T-cell (primary cell): ENCODE measurements around the gene STARD13. TPM values are rescaled to one million over a fixed set of nuclear protein-coding genes. Genes with fewer than 3 reads are reported as not detected.

Experiments
- ATAC-seq, 4 experiments: fragments of 200-7000 bp in 3 of 4; fragments of 150-1000 bp in 1 of 4; cut with Tn5 transposase; replicated peaks in 1 of 4; 1 replicate in 3 of 4; 2 replicates in 1 of 4; pipeline ENCODE4 v1.10.0; 2021; ENCODE audit warnings: moderate library complexity in 3 of 4, mild to moderate bottlenecking in 2 of 4, moderate number of reproducible peaks in 1 of 4
- CTCF ChIA-PET, 2 donors: fragments of 300-600 bp; sonication (Branson Sonifier 250); formaldehyde crosslinking; loops; one replicate each; lab custom pipeline; 2022; ENCODE audit warnings: antibody characterized with exemption in 2 of 2; lab: Charles Lee
- POLR2A ChIA-PET, 2 donors: fragments of 300-600 bp; sonication (Branson Sonifier 250); formaldehyde crosslinking; loops; one replicate each; lab custom pipeline; 2022; ENCODE audit warnings: antibody characterized with exemption in 2 of 2; lab: Charles Lee
- DNase-seq, 35 experiments: peaks; one replicate each; pipeline versions ENCODE4 v3.0.0 to v3.0.0-alpha.2; 2013 to 2023
- H3K27ac ChIP-seq: one replicate; pipeline ENCODE4 v1.5.1; 2013; ENCODE audit warnings: low read length
- H3K27me3 ChIP-seq, 2 experiments: replicated peaks in 1 of 2; 1 replicate in 1 of 2; 2 replicates in 1 of 2; pipeline versions ENCODE4 v1.6.1 to v1.7.0; 2013; ENCODE audit warnings: low read length in 1 of 2, mixed read lengths in 1 of 2; ENCODE audit not compliant: control insufficient read depth in 2 of 2, insufficient read depth in 2 of 2; ENCODE audit errors: extremely low read depth in 1 of 2
- H3K36me3 ChIP-seq, 2 donors: 1 replicate in 1 of 2; 2 replicates in 1 of 2; pipeline versions ENCODE4 v1.6.1 to v1.7.0; 2013; ENCODE audit warnings: low read length in 1 of 2; ENCODE audit not compliant: control insufficient read depth in 2 of 2, insufficient read depth in 1 of 2; ENCODE audit errors: extremely low read depth in 1 of 2
- H3K4me1 ChIP-seq, 2 experiments: 1 replicate in 1 of 2; 2 replicates in 1 of 2; pipeline versions ENCODE4 v1.6.1 to v1.7.0; 2013; ENCODE audit warnings: low read length in 2 of 2, mixed read lengths in 1 of 2; ENCODE audit not compliant: insufficient read depth in 2 of 2, control insufficient read depth in 1 of 2; ENCODE audit errors: extremely low read depth in 1 of 2
- H3K4me3 ChIP-seq, 2 donors: 1 replicate in 1 of 2; 2 replicates in 1 of 2; pipeline versions ENCODE4 v1.5.1 to v1.7.0; 2013; ENCODE audit warnings: mild to moderate bottlenecking in 2 of 2, low read length in 1 of 2, moderate library complexity in 1 of 2; ENCODE audit not compliant: control insufficient read depth in 1 of 2; ENCODE audit errors: extremely low read depth in 1 of 2
- H3K9me3 ChIP-seq: 2 replicates; pipeline ENCODE4 v1.7.0; 2013
- H3K27ac Mint-ChIP-seq, 2 donors: one replicate each; pipeline ENCODE4 v1.8.0; 2020 to 2021; ENCODE audit warnings: mild to moderate bottlenecking in 2 of 2, mixed read lengths in 2 of 2
- H3K27me3 Mint-ChIP-seq, 2 donors: one replicate each; pipeline ENCODE4 v1.8.0; 2021 to 2022; ENCODE audit warnings: mixed read lengths in 2 of 2
- H3K36me3 Mint-ChIP-seq: one replicate; pipeline ENCODE4 v1.8.0; 2021; ENCODE audit warnings: mixed read lengths
- H3K4me1 Mint-ChIP-seq, 3 donors: one replicate each; pipeline ENCODE4 v1.8.0; 2020 to 2022; ENCODE audit warnings: mixed read lengths in 3 of 3, mild to moderate bottlenecking in 1 of 3
- H3K4me3 Mint-ChIP-seq, 3 donors: one replicate each; pipeline ENCODE4 v1.8.0; 2020 to 2022; ENCODE audit warnings: mild to moderate bottlenecking in 3 of 3, mixed read lengths in 3 of 3, moderate library complexity in 3 of 3
- H3K9me3 Mint-ChIP-seq, 3 donors: one replicate each; pipeline ENCODE4 v1.8.0; 2020 to 2022; ENCODE audit warnings: mixed read lengths in 3 of 3
- WGBS: methylation state at CpG from one replicate; pipeline ENCODE4 v1.1.5; 2013; ENCODE audit warnings: missing lambda C conversion rate; ENCODE audit not compliant: insufficient coverage; 5-methylcytosine and 5-hydroxymethylcytosine counted together
- total RNA-seq, 35 experiments: library from RNA in 6 of 35; stranded (reverse) in 6 of 35; fragments of 120-200 nt in 1 of 35; gene quantifications; one replicate each; pipeline versions ENCODE4 v1.2.1 to v1.2.4 and lab custom pipeline; 2013 to 2026

The STARD13 gene
- total RNA-seq, 5 donors from 2014 or later (not counting 1 experiment from before 2014, with no cell fraction given), result 0.39 to 0.53 (median 0.44) TPM; not detected in 2

DNA sequence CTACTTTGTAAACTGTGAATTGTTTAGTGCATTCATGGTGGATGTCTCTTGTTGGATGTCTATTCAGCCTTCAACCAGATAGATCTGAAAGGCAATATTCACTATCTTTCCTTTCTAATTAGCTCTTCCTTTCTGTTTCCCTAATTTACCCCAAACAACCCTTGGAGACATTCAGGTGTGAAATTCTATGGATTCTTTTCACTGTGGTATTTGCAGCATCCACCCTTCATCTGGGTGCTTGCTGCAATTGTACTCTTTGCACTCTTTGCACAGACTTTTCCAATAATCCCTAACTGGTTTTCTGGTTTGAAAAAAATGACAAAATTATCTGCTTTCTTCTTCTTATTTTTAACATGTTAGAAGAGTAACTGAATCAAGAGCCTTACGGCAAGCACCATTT is 212.8 kb downstream of the STARD13 start:
- ATAC-seq (no peak), DNase-seq (no peak)
- Mint-ChIP-seq H3K9me3 (no peaks in the 10 kb centered on the region), H3K36me3 (no peaks in the 10 kb centered on the region), H3K27ac (no peak overlapping the region), H3K4me3 (no peak overlapping the region), H3K4me1 (no peaks in the 10 kb centered on the region), H3K27me3 (peaks cover 0 to 3% of the 10 kb centered on the region in 2 donors)
- ChIA-PET POLR2A (no interaction called here), CTCF (no interaction called here)
- Histone ChIP-seq H3K4me3 (no peak overlapping the region), H3K27ac (no peak overlapping the region), H3K4me1 (no peaks in the 10 kb centered on the region), H3K27me3 (peaks cover 0 to 4% of the 10 kb centered on the region in 2 experiments), H3K9me3 (no peaks in the 10 kb centered on the region), H3K36me3 (no peaks in the 10 kb centered on the region)
- no CpG with 5 or more reads among the region's 1 CpG for WGBS

DNA sequence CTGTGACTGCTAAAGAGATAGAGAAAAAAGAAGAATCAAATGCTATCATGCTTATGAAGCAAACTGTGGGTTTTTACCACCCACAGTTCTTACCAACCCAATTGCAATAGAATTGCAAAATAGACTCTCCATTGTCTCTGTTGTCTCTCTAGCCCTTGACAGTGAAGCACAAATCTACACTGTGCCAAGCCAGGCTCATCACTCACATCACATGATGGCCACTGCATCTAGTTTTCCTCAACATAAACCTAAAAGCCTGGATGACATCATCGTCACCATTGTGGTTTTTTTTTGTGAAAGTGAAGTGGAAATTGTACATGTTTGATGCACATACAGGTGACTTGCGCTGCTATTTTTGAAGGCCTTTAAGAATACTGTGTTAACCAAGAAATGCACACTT is 213.3 kb downstream of the STARD13 start:
- ATAC-seq (no peak), DNase-seq (no peak)
- Mint-ChIP-seq H3K36me3 (no peaks in the 10 kb centered on the region), H3K4me1 (no peaks in the 10 kb centered on the region), H3K27ac (no peak overlapping the region), H3K27me3 (peaks cover 0 to 3% of the 10 kb centered on the region in 2 donors), H3K9me3 (no peaks in the 10 kb centered on the region), H3K4me3 (no peak overlapping the region)
- Histone ChIP-seq H3K4me1 (no peaks in the 10 kb centered on the region), H3K36me3 (no peaks in the 10 kb centered on the region), H3K27me3 (peaks cover 0 to 4% of the 10 kb centered on the region in 2 experiments), H3K27ac (no peak overlapping the region), H3K4me3 (no peak overlapping the region), H3K9me3 (no peaks in the 10 kb centered on the region)
- ChIA-PET POLR2A (no interaction called here), CTCF (no interaction called here)
- WGBS, result no CpG with 5 or more reads among the region's 2 CpGs

DNA sequence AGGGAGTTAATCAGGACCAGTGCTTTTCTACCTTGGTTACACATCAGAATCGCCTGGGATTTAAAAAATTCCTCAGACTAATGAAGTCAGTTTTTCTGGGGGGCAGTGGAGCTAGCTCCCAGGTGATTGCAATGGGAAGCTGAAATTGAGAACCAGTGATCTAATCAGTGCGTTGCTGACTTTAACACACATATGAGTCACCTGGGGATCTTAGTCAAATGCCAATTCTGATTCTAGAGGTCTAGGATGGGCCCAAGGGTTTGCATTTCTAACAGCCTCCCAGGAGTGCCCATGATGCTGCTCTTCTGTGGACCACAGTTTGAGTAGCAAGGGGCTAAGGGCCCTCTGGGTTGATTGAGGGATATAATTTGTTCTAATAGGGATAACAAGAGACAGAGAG is 214.8 kb downstream of the STARD13 start:
- Histone ChIP-seq H3K27me3 (no peaks in the 10 kb centered on the region), H3K4me1 (no peaks in the 10 kb centered on the region), H3K36me3 (no peaks in the 10 kb centered on the region), H3K9me3 (no peaks in the 10 kb centered on the region), H3K4me3 (no peak overlapping the region), H3K27ac (no peak overlapping the region)
- 38% methylated on average over 1 of the region's 2 CpGs for WGBS
- no peak for DNase-seq
- H3K27ac Mint-ChIP-seq, result no peak overlapping the region
- POLR2A ChIA-PET, result no interaction called here
- no peaks in the 10 kb centered on the region for H3K9me3 Mint-ChIP-seq
- H3K36me3 Mint-ChIP-seq, result no peaks in the 10 kb centered on the region
- no peak overlapping the region for H3K4me3 Mint-ChIP-seq
- no peaks in the 10 kb centered on the region for H3K4me1 Mint-ChIP-seq
- H3K27me3 Mint-ChIP-seq, result peaks cover 0 to 3% of the 10 kb centered on the region in 2 donors
- CTCF ChIA-PET, result no interaction called here
- ATAC-seq, result no peak

DNA sequence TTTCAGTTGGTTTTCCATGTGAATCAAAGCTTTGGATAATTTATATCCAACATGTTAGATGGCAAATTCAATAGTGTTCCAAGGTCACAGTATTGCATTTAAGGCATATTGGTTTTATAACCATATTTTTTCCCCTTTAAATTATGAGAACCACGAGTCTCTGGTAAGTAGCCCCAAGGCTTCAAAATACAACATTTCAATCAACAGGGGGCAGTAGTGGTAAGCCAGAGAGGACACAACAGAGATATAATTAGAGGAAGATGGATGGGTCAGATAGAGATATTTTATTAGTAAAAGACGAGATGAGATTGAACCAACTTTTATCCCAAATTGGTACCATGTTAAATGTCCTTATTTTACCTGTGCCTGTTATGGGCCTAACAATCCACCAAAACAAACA is 216.2 kb downstream of the STARD13 start:
- Mint-ChIP-seq H3K4me1 (no peaks in the 10 kb centered on the region), H3K4me3 (no peak overlapping the region), H3K27me3 (peaks cover 0 to 3% of the 10 kb centered on the region in 2 donors), H3K27ac (no peak overlapping the region), H3K36me3 (no peaks in the 10 kb centered on the region), H3K9me3 (no peaks in the 10 kb centered on the region)
- Histone ChIP-seq H3K27me3 (no peaks in the 10 kb centered on the region), H3K4me3 (no peak overlapping the region), H3K9me3 (no peaks in the 10 kb centered on the region), H3K36me3 (no peaks in the 10 kb centered on the region), H3K4me1 (no peaks in the 10 kb centered on the region), H3K27ac (no peak overlapping the region)
- WGBS, result no CpG with 5 or more reads among the region's 2 CpGs
- DNase-seq, result no peak
- no peak for ATAC-seq
- ChIA-PET POLR2A (no interaction called here), CTCF (no interaction called here)

DNA sequence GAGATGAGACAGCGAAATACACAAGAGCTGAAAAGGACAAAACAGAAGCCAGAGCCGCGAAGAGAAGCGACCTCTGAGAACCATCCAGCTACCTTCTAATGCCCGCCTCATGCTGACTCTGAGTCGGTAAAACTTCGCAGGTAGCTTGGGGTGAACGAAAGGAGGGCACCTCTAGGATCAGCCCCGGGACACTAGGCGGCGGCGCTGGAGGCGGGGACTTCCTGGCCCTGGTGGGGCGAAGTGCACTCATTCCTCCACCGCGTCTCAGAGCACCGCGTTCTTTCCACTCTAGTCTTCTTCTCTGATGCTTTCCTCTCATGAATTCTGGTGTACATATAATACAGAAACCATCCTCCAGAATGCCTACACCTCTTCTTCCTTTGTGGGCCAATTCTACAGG is 219.2 kb downstream of the STARD13 start:
- Histone ChIP-seq H3K4me1 (no peaks in the 10 kb centered on the region), H3K9me3 (no peaks in the 10 kb centered on the region), H3K27ac (no peak overlapping the region), H3K36me3 (no peaks in the 10 kb centered on the region), H3K4me3 (no peak overlapping the region), H3K27me3 (no peaks in the 10 kb centered on the region)
- WGBS, result 97% methylated on average over 18 of the region's 18 CpGs
- no peaks in the 10 kb centered on the region for H3K36me3 Mint-ChIP-seq
- ChIA-PET POLR2A (no interaction called here), CTCF (no interaction called here)
- peaks cover 0 to 3% of the 10 kb centered on the region in 2 donors for H3K27me3 Mint-ChIP-seq
- DNase-seq (no peak), ATAC-seq (no peak)
- H3K9me3 Mint-ChIP-seq, result no peaks in the 10 kb centered on the region
- H3K4me3 Mint-ChIP-seq, result no peak overlapping the region
- H3K27ac Mint-ChIP-seq, result no peak overlapping the region
- H3K4me1 Mint-ChIP-seq, result no peaks in the 10 kb centered on the region

DNA sequence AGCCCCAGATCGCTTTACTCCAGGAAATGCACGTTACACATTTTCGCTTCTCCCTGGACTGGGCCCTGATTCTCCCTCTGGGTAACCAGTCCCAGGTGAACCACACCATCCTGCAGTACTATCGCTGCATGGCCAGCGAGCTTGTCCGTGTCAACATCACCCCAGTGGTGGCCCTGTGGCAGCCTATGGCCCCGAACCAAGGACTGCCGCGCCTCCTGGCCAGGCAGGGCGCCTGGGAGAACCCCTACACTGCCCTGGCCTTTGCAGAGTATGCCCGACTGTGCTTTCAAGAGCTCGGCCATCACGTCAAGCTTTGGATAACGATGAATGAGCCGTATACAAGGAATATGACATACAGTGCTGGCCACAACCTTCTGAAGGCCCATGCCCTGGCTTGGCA is 224.7 kb downstream of the STARD13 start:
- Histone ChIP-seq H3K27me3 (peaks cover 0 to 6% of the 10 kb centered on the region in 2 experiments), H3K27ac (no peak overlapping the region), H3K4me3 (no peak overlapping the region), H3K9me3 (no peaks in the 10 kb centered on the region), H3K4me1 (no peaks in the 10 kb centered on the region), H3K36me3 (no peaks in the 10 kb centered on the region)
- H3K9me3 Mint-ChIP-seq, result no peaks in the 10 kb centered on the region
- peaks cover 0 to 3% of the 10 kb centered on the region in 2 donors for H3K27me3 Mint-ChIP-seq
- ATAC-seq (no peak), DNase-seq (no peak)
- ChIA-PET POLR2A (no interaction called here), CTCF (no interaction called here)
- 87% methylated on average over 15 of the region's 15 CpGs for WGBS
- H3K4me1 Mint-ChIP-seq, result no peaks in the 10 kb centered on the region
- H3K27ac Mint-ChIP-seq, result no peak overlapping the region
- H3K36me3 Mint-ChIP-seq, result no peaks in the 10 kb centered on the region
- no peak overlapping the region for H3K4me3 Mint-ChIP-seq

DNA sequence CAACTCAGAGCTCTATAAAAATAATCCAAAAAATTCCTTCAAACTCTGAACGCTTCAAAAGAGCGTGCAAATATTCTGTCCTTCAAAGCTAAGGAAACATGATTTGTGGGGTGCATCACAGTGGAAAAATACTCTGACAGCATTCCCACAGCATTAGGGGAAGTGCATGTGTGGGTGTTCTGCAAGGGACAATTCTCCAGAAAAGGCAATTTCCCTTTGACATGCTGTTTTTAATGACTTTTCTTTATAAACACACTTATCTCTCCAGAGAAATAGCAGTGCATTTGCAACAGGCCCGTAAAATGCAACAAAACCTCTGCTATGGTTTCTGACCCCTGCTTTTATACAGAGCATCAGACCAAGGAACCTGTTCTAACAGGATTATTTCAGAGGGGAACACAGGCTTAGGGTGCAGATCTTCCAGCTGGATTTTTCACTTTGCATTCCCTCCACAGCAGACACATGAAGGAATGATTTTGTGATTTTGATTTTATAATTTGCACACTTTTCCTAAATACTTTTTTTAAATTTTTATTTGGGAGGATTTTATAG is 226.7 kb downstream of the STARD13 start:
- Histone ChIP-seq H3K9me3 (no peaks in the 10 kb centered on the region), H3K27ac (no peak overlapping the region), H3K4me1 (no peaks in the 10 kb centered on the region), H3K4me3 (no peak overlapping the region), H3K36me3 (no peaks in the 10 kb centered on the region), H3K27me3 (peaks cover 0 to 6% of the 10 kb centered on the region in 2 experiments)
- ChIA-PET CTCF (no interaction called here), POLR2A (no interaction called here)
- WGBS, result no CpG with 5 or more reads among the region's 3 CpGs
- ATAC-seq, result no peak
- H3K4me1 Mint-ChIP-seq, result no peaks in the 10 kb centered on the region
- no peak overlapping the region for H3K27ac Mint-ChIP-seq
- H3K9me3 Mint-ChIP-seq, result no peaks in the 10 kb centered on the region
- H3K4me3 Mint-ChIP-seq, result no peak overlapping the region
- peaks cover 0 to 3% of the 10 kb centered on the region in 2 donors for H3K27me3 Mint-ChIP-seq
- no peaks in the 10 kb centered on the region for H3K36me3 Mint-ChIP-seq
- no peak for DNase-seq
